Measurements from ENCODE around the gene RARB. TPM values are rescaled to one million over a fixed set of nuclear protein-coding genes. Genes with fewer than 3 reads are reported as not detected.

The RARB gene
- total RNA-seq, 1 experiment from 2014 or later, result 0.24 TPM

- no peaks in the 10 kb centered on the region for H3K36me3 ChIP-seq (ENCODE audit: insufficient read depth, low read length, poor library complexity, severe bottlenecking)
- no peak for DNase-seq (ENCODE audit: low spot score)
- ChIA-PET CTCF (interaction anchor here (0.6 kb wide), 1 partner anchor 541 kb away, joined by 4 read pairs; no protein-coding TSS in a partner anchor), POLR2A (ENCODE audit: low non-redundant PET) (interaction anchor here (0.5 kb wide), 1 partner anchor 29 kb away, joined by 3 read pairs; no protein-coding TSS in a partner anchor)
- TF ChIP-seq EZH2 (IDR thresholded peaks at IDR 0.05; ENCODE audit: borderline replicate concordance, low read depth, low read length, poor library complexity, severe bottlenecking) (no peak), CTCF (conservative IDR thresholded peaks at IDR 0.05; ENCODE audit: low read depth, low read length) (no peak)
- no peak overlapping the region for H3K4me3 ChIP-seq (ENCODE audit: low read depth, low read length, poor library complexity, severe bottlenecking)
- no peaks in the 10 kb centered on the region for H3K4me1 ChIP-seq (ENCODE audit: insufficient read depth, low read length, poor library complexity, severe bottlenecking)
- intact Hi-C loops (cut with micrococcal nuclease; ENCODE audit: unreplicated experiment), result no loop called here
- no TSS peak for BruUV-seq (replicated peaks)
- H3K27me3 ChIP-seq (replicated peaks; ENCODE audit: insufficient read depth, low read depth, low read length, poor library complexity), result no peaks in the 10 kb centered on the region
- peaks cover 22% of the 10 kb centered on the region for H3K9me3 ChIP-seq (ENCODE audit: low read depth, low read length, poor library complexity, severe bottlenecking)
- H3K27ac ChIP-seq (ENCODE audit: low read depth, low read length, poor library complexity, severe bottlenecking), result no peak overlapping the region
Measured at GRCh38 chr3:25489858-25490593, 62.0 kb downstream of the RARB start.

DNA sequence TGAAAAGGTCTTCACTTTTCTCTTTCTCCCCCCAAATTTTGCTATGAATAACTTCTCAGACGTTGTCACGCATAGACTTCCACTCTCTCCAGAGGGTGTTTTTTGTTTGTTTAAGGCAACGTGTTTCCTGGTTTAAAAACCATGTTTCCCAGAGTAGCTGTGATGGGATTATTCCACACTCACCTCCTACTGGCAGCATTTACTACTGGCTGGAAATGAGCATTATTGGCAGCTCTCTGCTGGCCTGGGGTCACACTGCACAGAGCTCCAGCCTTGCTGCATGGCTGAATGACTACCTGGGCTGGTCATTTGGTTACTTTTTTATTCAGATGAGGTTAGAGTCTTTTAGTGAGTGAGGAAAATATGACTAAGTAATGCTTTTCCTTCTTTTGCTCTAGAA lies 65.2 kb downstream of the RARB start:
- DNase-seq (ENCODE audit: low spot score), result no peak
- peaks cover 22% of the 10 kb centered on the region for H3K9me3 ChIP-seq (ENCODE audit: low read depth, low read length, poor library complexity, severe bottlenecking)
- no peak overlapping the region for H3K4me3 ChIP-seq (ENCODE audit: low read depth, low read length, poor library complexity, severe bottlenecking)
- POLR2A ChIA-PET (ENCODE audit: low non-redundant PET), result no interaction called here
- intact Hi-C loops (cut with micrococcal nuclease; ENCODE audit: unreplicated experiment), result no loop called here
- H3K27ac ChIP-seq (ENCODE audit: low read depth, low read length, poor library complexity, severe bottlenecking), result no peak overlapping the region
- CTCF ChIA-PET, result no interaction called here
- BruUV-seq (replicated peaks), result no TSS peak
- no peaks in the 10 kb centered on the region for H3K4me1 ChIP-seq (ENCODE audit: insufficient read depth, low read length, poor library complexity, severe bottlenecking)
- H3K27me3 ChIP-seq (replicated peaks; ENCODE audit: insufficient read depth, low read depth, low read length, poor library complexity), result no peaks in the 10 kb centered on the region
- no peak for TF ChIP-seq EZH2 (IDR thresholded peaks at IDR 0.05; ENCODE audit: borderline replicate concordance, low read depth, low read length, poor library complexity, severe bottlenecking)
- TF ChIP-seq CTCF (conservative IDR thresholded peaks at IDR 0.05; ENCODE audit: low read depth, low read length), result no peak
- no peaks in the 10 kb centered on the region for H3K36me3 ChIP-seq (ENCODE audit: insufficient read depth, low read length, poor library complexity, severe bottlenecking)

DNA sequence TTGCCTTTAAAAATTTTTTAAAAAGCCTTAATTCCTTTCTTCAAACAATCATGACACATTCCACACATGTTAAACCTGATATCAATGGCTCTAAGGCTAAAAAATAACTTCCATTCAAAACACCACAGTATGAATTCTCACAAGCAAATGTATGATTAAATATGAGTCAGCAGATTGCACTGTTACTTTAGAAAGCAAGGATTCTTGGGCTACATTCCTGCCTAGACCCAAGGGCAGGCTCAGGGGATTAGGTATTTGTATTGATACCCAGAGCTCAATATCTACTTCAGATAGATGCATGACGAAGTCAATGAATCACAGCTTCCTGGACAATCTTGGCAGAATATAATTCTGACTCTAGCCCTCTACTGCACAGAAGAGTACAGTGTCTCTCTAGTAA lies 65.7 kb downstream of the RARB start:
- TF ChIP-seq EZH2 (IDR thresholded peaks at IDR 0.05; ENCODE audit: borderline replicate concordance, low read depth, low read length, poor library complexity, severe bottlenecking) (no peak), CTCF (conservative IDR thresholded peaks at IDR 0.05; ENCODE audit: low read depth, low read length) (no peak)
- H3K4me3 ChIP-seq (ENCODE audit: low read depth, low read length, poor library complexity, severe bottlenecking), result no peak overlapping the region
- no peak overlapping the region for H3K27ac ChIP-seq (ENCODE audit: low read depth, low read length, poor library complexity, severe bottlenecking)
- DNase-seq (ENCODE audit: low spot score), result no peak
- peaks cover 22% of the 10 kb centered on the region for H3K9me3 ChIP-seq (ENCODE audit: low read depth, low read length, poor library complexity, severe bottlenecking)
- POLR2A ChIA-PET (ENCODE audit: low non-redundant PET), result no interaction called here
- no TSS peak for BruUV-seq (replicated peaks)
- CTCF ChIA-PET, result no interaction called here
- no peaks in the 10 kb centered on the region for H3K36me3 ChIP-seq (ENCODE audit: insufficient read depth, low read length, poor library complexity, severe bottlenecking)
- H3K4me1 ChIP-seq (ENCODE audit: insufficient read depth, low read length, poor library complexity, severe bottlenecking), result no peaks in the 10 kb centered on the region
- intact Hi-C loops (cut with micrococcal nuclease; ENCODE audit: unreplicated experiment), result no loop called here
- no peaks in the 10 kb centered on the region for H3K27me3 ChIP-seq (replicated peaks; ENCODE audit: insufficient read depth, low read depth, low read length, poor library complexity)
